ENCODE data around the gene TRABD2A.

TRABD2A gene

GRCh38 chr2:84901593-84902120 is 20.8 kb upstream of the TRABD2A start:
- Histone ChIP-seq H3K9me3 (ENCODE audit: low read length) (no peaks in the 10 kb centered on the region), H3K4me1 (ENCODE audit: insufficient read depth, low read length) (peaks cover 12% of the 10 kb centered on the region), H3K27me3 (ENCODE audit: control insufficient read depth in 1 of 2, insufficient read depth in 2 of 2, low read length in 2 of 2) (no peaks in the 10 kb centered on the region), H3K4me3 (ENCODE audit: low read depth in 1 of 2, low read length in 2 of 2) (no peak overlapping the region), H3K9ac (ENCODE audit: low read length) (no peak overlapping the region), H3K36me3 (ENCODE audit: insufficient read depth, low read length) (no peaks in the 10 kb centered on the region), H3K27ac (ENCODE audit: low read depth, low read length) (no peak overlapping the region)

DNA sequence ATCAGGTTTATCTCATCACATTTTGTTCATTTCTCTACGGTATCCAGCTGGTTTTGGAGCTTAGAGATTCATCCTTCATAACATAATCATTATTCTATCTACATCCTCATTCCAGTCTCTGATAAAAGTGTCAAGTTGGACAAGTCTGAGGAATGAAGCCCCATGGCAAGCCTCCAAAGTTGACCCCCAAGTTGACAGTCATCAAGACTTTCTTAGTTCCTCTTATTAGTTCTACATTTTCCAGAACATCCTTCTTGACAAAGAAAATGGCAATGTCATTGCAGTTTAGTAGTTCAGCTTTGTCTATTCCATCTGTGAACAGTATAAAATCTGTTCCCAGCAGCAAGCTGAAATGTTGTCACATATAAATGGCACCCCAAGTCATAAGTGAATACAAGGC is 20.1 kb upstream of the TRABD2A start:
- no peak overlapping the region for H3K27ac ChIP-seq (ENCODE audit: low read depth, low read length)
- no peaks in the 10 kb centered on the region for H3K9me3 ChIP-seq (ENCODE audit: low read length)
- H3K4me3 ChIP-seq (ENCODE audit: low read depth in 1 of 2, low read length in 2 of 2): no peak overlapping the region
- H3K27me3 ChIP-seq (ENCODE audit: control insufficient read depth in 1 of 2, insufficient read depth in 2 of 2, low read length in 2 of 2): no peaks in the 10 kb centered on the region
- no peaks in the 10 kb centered on the region for H3K36me3 ChIP-seq (ENCODE audit: insufficient read depth, low read length)
- H3K4me1 ChIP-seq (ENCODE audit: insufficient read depth, low read length): peaks cover 12% of the 10 kb centered on the region
- no peak overlapping the region for H3K9ac ChIP-seq (ENCODE audit: low read length)

DNA sequence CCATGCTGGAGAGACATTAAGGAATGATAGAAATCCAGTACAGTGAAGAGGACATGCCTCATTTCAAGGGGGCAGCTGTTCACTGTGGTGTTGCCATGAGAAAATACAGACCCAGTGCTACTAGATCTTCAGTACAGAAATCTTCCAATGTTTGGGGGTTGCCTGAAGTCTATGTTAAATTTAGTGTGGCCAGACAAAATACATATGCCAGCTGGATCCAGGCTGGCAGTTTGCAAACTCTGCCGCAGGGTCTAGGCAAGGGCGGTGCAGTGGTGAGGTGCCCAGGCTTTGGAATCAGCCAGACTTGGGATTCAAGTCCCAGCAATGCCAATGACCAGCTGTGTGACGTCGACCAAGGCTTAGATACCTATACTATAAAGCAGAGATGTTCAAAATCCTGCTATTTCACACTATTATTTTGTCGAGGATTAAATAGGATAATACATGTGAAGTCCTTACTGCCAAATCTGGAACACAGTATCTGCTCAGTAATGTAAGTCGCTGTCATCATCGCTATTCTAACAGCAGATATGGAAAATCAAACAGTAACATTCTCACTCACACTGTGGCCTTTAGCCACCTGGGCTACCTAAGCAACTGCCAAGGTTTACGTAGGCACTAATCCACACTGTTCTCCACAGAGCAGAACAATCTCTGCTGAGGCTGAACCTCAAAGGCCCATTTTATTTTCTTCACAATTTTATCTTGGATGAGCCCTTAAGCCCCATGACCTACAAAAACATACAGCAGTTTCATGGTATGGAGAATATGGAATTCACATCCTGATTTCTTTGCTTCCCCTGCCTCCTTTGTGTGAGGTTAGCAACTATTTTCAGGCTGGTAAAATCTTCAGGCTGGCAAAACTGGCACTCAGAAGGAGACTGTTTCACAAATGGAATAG is 18.7 kb upstream of the TRABD2A start:
- Histone ChIP-seq H3K27ac (ENCODE audit: low read depth, low read length) (no peak overlapping the region), H3K4me3 (ENCODE audit: low read depth in 1 of 2, low read length in 2 of 2) (no peak overlapping the region), H3K4me1 (ENCODE audit: insufficient read depth, low read length) (peaks cover 11% of the 10 kb centered on the region), H3K9me3 (ENCODE audit: low read length) (no peaks in the 10 kb centered on the region), H3K9ac (ENCODE audit: low read length) (no peak overlapping the region), H3K27me3 (ENCODE audit: control insufficient read depth in 1 of 2, insufficient read depth in 2 of 2, low read length in 2 of 2) (no peaks in the 10 kb centered on the region), H3K36me3 (ENCODE audit: insufficient read depth, low read length) (no peaks in the 10 kb centered on the region)

GRCh38 chr2:84897773-84898172 is 16.9 kb upstream of the TRABD2A start:
- no peak overlapping the region for H3K4me3 ChIP-seq (ENCODE audit: low read depth in 1 of 2, low read length in 2 of 2)
- H3K27ac ChIP-seq (ENCODE audit: low read depth, low read length): no peak overlapping the region
- no peaks in the 10 kb centered on the region for H3K27me3 ChIP-seq (ENCODE audit: control insufficient read depth in 1 of 2, insufficient read depth in 2 of 2, low read length in 2 of 2)
- H3K4me1 ChIP-seq (ENCODE audit: insufficient read depth, low read length): peaks cover 8% of the 10 kb centered on the region
- no peak overlapping the region for H3K9ac ChIP-seq (ENCODE audit: low read length)
- H3K9me3 ChIP-seq (ENCODE audit: low read length): no peaks in the 10 kb centered on the region
- no peaks in the 10 kb centered on the region for H3K36me3 ChIP-seq (ENCODE audit: insufficient read depth, low read length)

- Histone ChIP-seq H3K9me3 (ENCODE audit: low read length) (no peaks in the 10 kb centered on the region), H3K27me3 (ENCODE audit: control insufficient read depth in 1 of 2, insufficient read depth in 2 of 2, low read length in 2 of 2) (no peaks in the 10 kb centered on the region), H3K36me3 (ENCODE audit: insufficient read depth, low read length) (no peaks in the 10 kb centered on the region), H3K4me3 (ENCODE audit: low read depth in 1 of 2, low read length in 2 of 2) (no peak overlapping the region), H3K4me1 (ENCODE audit: insufficient read depth, low read length) (peaks cover 8% of the 10 kb centered on the region), H3K9ac (ENCODE audit: low read length) (no peak overlapping the region), H3K27ac (ENCODE audit: low read depth, low read length) (no peak overlapping the region)
Measured at GRCh38 chr2:84896567-84896966, 15.7 kb upstream of the TRABD2A start.

DNA sequence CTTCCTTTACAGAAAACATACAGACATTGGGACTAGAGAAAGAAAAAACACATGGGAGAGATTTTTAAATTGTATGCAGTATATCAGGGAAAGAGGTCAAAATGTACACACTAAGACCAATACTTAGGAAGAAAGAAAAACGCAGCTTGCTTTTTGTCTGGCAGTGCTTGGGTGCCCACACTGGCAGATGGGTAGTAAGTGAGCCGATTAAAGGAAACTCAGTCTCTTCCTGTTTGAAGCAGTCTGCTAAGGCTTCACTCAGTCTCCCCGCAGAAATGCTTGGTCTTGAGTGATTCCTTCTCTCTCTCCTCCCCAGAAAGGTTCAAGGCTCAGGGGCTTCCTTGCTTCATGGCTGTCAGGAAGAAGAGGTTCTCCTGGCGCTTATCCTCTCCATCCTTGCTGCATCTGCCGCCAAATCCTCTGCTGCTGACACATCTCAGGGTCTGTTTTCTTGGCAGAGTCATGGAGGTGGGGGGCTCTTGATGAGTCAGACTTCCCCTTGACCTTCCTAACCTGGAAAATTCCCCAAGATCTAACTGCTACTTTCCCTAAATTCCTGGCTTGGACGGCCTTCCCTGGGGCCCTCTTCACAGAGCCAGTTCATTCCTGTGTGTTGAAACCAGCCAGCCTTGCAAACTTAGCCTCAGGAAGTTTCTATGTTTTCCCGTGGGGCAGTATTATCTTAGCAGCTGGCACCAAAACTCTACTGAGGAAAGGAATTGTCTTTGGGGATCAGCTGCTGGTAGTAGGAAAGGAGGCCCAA is 14.1 kb upstream of the TRABD2A start:
- no peak overlapping the region for H3K27ac ChIP-seq (ENCODE audit: low read depth, low read length)
- H3K4me1 ChIP-seq (ENCODE audit: insufficient read depth, low read length): peaks cover 8% of the 10 kb centered on the region

DNA sequence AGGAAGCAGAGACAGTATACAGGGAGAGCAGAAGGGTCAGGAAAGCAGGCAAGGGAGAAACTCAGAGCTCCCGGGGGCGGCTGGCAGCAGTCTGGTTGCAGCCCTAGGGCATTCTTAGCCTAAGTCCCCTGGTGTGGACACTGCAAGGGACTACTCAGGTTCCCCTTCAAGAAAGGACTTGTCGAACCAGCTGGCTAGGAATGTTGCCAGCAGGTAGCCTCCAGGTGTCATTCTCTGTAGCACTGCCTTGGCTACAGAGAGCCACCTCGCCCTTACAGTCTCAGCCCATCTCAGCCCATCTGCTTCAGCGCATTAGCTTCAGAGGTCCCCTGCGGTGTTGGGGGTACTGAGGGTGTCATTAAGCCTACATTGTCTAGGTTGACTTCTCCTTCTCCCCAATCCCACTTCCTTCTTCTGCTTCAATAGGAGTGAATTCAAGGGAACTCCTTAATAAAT is 13.3 kb upstream of the TRABD2A start:
- no peak overlapping the region for H3K27ac ChIP-seq (ENCODE audit: low read depth, low read length)
- no peaks in the 10 kb centered on the region for H3K27me3 ChIP-seq (ENCODE audit: control insufficient read depth in 1 of 2, insufficient read depth in 2 of 2, low read length in 2 of 2)
- no peaks in the 10 kb centered on the region for H3K36me3 ChIP-seq (ENCODE audit: insufficient read depth, low read length)
- no peak overlapping the region for H3K4me3 ChIP-seq (ENCODE audit: low read depth in 1 of 2, low read length in 2 of 2)
- no peaks in the 10 kb centered on the region for H3K9me3 ChIP-seq (ENCODE audit: low read length)
- no peak overlapping the region for H3K9ac ChIP-seq (ENCODE audit: low read length)
- peaks cover 8% of the 10 kb centered on the region for H3K4me1 ChIP-seq (ENCODE audit: insufficient read depth, low read length)

More for the DNA sequence above, 14.1 kb upstream of the TRABD2A start:
- H3K9me3 ChIP-seq (ENCODE audit: low read length): no peaks in the 10 kb centered on the region
- no peak overlapping the region for H3K9ac ChIP-seq (ENCODE audit: low read length)
- no peak overlapping the region for H3K4me3 ChIP-seq (ENCODE audit: low read depth in 1 of 2, low read length in 2 of 2)
- H3K36me3 ChIP-seq (ENCODE audit: insufficient read depth, low read length): no peaks in the 10 kb centered on the region
- H3K27me3 ChIP-seq (ENCODE audit: control insufficient read depth in 1 of 2, insufficient read depth in 2 of 2, low read length in 2 of 2): no peaks in the 10 kb centered on the region

- no peaks in the 10 kb centered on the region for H3K4me1 ChIP-seq (ENCODE audit: insufficient read depth, low read length)
- no peaks in the 10 kb centered on the region for H3K36me3 ChIP-seq (ENCODE audit: insufficient read depth, low read length)
- no peak overlapping the region for H3K4me3 ChIP-seq (ENCODE audit: low read depth in 1 of 2, low read length in 2 of 2)
- no peak overlapping the region for H3K27ac ChIP-seq (ENCODE audit: low read depth, low read length)
- H3K27me3 ChIP-seq (ENCODE audit: control insufficient read depth in 1 of 2, insufficient read depth in 2 of 2, low read length in 2 of 2): no peaks in the 10 kb centered on the region
- H3K9me3 ChIP-seq (ENCODE audit: low read length): no peaks in the 10 kb centered on the region
- no peak overlapping the region for H3K9ac ChIP-seq (ENCODE audit: low read length)
Measured at GRCh38 chr2:84891355-84892010, 10.6 kb upstream of the TRABD2A start.

- no peaks in the 10 kb centered on the region for H3K36me3 ChIP-seq (ENCODE audit: insufficient read depth, low read length)
- no peak overlapping the region for H3K9ac ChIP-seq (ENCODE audit: low read length)
- no peak overlapping the region for H3K27ac ChIP-seq (ENCODE audit: low read depth, low read length)
- no peaks in the 10 kb centered on the region for H3K9me3 ChIP-seq (ENCODE audit: low read length)
- H3K4me3 ChIP-seq (ENCODE audit: low read depth in 1 of 2, low read length in 2 of 2): peak overlapping the region in 1 of 2 donors; percentile 32
- no peaks in the 10 kb centered on the region for H3K4me1 ChIP-seq (ENCODE audit: insufficient read depth, low read length)
- no peaks in the 10 kb centered on the region for H3K27me3 ChIP-seq (ENCODE audit: control insufficient read depth in 1 of 2, insufficient read depth in 2 of 2, low read length in 2 of 2)
Measured at GRCh38 chr2:84889332-84889731, 8.4 kb upstream of the TRABD2A start.

DNA sequence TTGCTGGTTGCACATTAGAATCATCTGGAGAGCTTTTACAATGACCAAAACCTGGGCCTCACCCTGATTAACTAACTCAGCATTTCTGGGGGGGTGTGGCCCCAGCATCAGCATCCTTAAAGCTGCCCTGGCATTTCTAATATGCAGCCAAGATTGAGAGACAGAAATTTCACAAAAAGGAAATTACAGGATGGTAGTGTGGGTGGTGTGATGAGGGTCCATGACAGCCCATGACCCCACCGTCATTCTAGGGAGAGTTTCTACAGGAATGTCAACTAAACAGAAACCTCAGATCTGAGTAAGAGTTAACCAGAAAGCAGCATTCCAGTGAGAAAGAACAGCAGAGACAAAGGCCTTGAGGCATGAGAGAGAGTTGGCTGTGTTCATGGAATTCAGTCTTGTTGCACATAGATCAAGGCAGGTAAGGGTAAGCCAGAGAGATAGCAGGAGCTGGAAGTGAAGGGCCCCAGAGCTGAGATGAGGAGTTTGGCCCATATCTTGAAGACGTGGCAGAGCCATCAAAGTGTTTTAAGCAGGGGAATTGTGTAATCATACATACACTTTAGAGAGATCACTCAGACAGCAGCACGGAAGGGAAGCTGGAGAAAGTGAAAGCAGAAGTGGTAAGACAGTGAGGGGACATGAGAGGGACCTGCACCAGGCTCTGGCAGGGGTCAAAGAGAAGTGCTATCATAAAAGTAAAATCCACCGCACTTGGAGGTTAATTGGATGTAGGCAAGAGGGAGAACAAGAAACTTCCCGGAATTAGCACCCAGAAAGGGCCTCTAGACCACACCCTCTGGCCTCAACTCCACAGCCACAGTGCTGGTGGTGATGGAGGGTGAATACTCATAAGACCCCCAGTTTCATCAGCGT is 7.8 kb upstream of the TRABD2A start:
- peak overlapping the region; percentile 24 for H3K27ac ChIP-seq (ENCODE audit: low read depth, low read length)
- no peaks in the 10 kb centered on the region for H3K4me1 ChIP-seq (ENCODE audit: insufficient read depth, low read length)
- H3K9ac ChIP-seq (ENCODE audit: low read length): no peak overlapping the region
- peaks cover 0 to 3% of the 10 kb centered on the region in 2 donors for H3K27me3 ChIP-seq (ENCODE audit: control insufficient read depth in 1 of 2, insufficient read depth in 2 of 2, low read length in 2 of 2)
- H3K36me3 ChIP-seq (ENCODE audit: insufficient read depth, low read length): no peaks in the 10 kb centered on the region
- no peaks in the 10 kb centered on the region for H3K9me3 ChIP-seq (ENCODE audit: low read length)
- peak overlapping the region in 1 of 2 donors; percentile 32 for H3K4me3 ChIP-seq (ENCODE audit: low read depth in 1 of 2, low read length in 2 of 2)
